HepG2 (cell line): ENCODE measurements around the gene LST1. TPM values are rescaled to one million over a fixed set of nuclear protein-coding genes. Genes with fewer than 3 reads are reported as not detected.

Experiments
- ATAD3A ChIP-seq: sonication (generic); formaldehyde crosslinking; IDR thresholded peaks from 2 replicates; pipeline ENCODE4 v1.4.0; 2020; ENCODE audit warnings: missing genetic modification reagents
- CAMTA2 ChIP-seq: sonication (generic); formaldehyde crosslinking; IDR thresholded peaks from 2 replicates; pipeline ENCODE4 v1.4.0; 2020; ENCODE audit warnings: mild to moderate bottlenecking, missing genetic modification reagents, borderline replicate concordance
- HDAC6 ChIP-seq: fragments of 200-600 bp; sonication (generic); IDR thresholded peaks from 2 replicates; pipeline ENCODE4 v1.7.0; 2017; ENCODE audit warnings: mild to moderate bottlenecking, antibody characterized with exemption, low read length, low read depth
- NCOA2 ChIP-seq: sonication (generic); formaldehyde crosslinking; IDR thresholded peaks from 2 replicates; pipeline ENCODE4 v1.8.0; 2022; ENCODE audit warnings: inconsistent platforms
- NR2F2 ChIP-seq: IDR thresholded peaks from 2 replicates; pipeline ENCODE4 v1.6.1; 2012; ENCODE audit warnings: low read depth, inconsistent platforms, borderline replicate concordance
- PAX8 ChIP-seq: sonication (generic); formaldehyde crosslinking; IDR thresholded peaks from 2 replicates; pipeline ENCODE4 v1.8.0; 2022; ENCODE audit warnings: mild to moderate bottlenecking, missing genetic modification reagents, borderline replicate concordance
- POLR2AphosphoS2 ChIP-seq: IDR thresholded peaks from 2 replicates; pipeline ENCODE4 v1.6.1; 2011; ENCODE audit warnings: low read depth, low read length, improper control_type of control experiment
- RAD21 ChIP-seq: fragments of 450-650 bp; formaldehyde crosslinking; IDR thresholded peaks from 2 replicates; pipeline ENCODE4 v1.5.0; 2020; ENCODE audit warnings: mild to moderate bottlenecking
- SMARCE1 ChIP-seq: fragments of 450-650 bp; IDR thresholded peaks from 2 replicates; pipeline ENCODE4 v1.6.1; 2017; ENCODE audit warnings: borderline replicate concordance
- ZFAT ChIP-seq: sonication (generic); formaldehyde crosslinking; conservative IDR thresholded peaks from 2 replicates; pipeline ENCODE4 v1.8.1; 2023; ENCODE audit warnings: missing genetic modification reagents, inconsistent platforms
- ZNF205 ChIP-seq: IDR thresholded peaks from 2 replicates; pipeline ENCODE4 v1.6.1; 2018; ENCODE audit warnings: missing biosample characterization, missing genetic modification reagents
- ZNF501 ChIP-seq: sonication (generic); formaldehyde crosslinking; IDR thresholded peaks from 2 replicates; pipeline ENCODE4 v1.5.1; 2020; ENCODE audit warnings: mild to moderate bottlenecking, moderate library complexity, missing genetic modification reagents
- ZNF672 ChIP-seq: sonication (generic); formaldehyde crosslinking; IDR thresholded peaks from 2 replicates; pipeline ENCODE4 v1.8.1; 2022; ENCODE audit warnings: missing genetic modification reagents
- polyA plus RNA-seq, 8 experiments: library from polyadenylated mRNA; depleted of rRNA in 3 of 8; stranded (reverse) in 7 of 8; unstranded in 1 of 8; fragments of >200 nt; fragmentation: Illumina TruSeq in 4 of 8; extraction: Trizol in 4 of 8; gene quantifications; 2 replicates each; pipeline versions ENCODE4 v1.2.1 to v1.2.3, GENCODE V29; 2011 to 2016; ENCODE audit warnings: low read depth in 4 of 8, missing spikeins in 1 of 8, mixed read lengths in 1 of 8; ENCODE audit not compliant: insufficient read depth in 1 of 8
- total RNA-seq, 5 experiments: library from RNA; depleted of rRNA; stranded (reverse); fragments of >200 nt; fragmentation: Illumina TruSeq; extraction: Trizol; gene quantifications; 2 replicates each; pipeline ENCODE4 v1.2.3, GENCODE V29; 2016; ENCODE audit warnings: low read depth in 1 of 5
- TF ChIP-seq, protein P1 (sequence below): sonication (generic); formaldehyde crosslinking; IDR thresholded peaks from 2 replicates; pipeline ENCODE4 v1.4.0; 2020; ENCODE audit warnings: missing genetic modification reagents, mild to moderate bottlenecking, borderline replicate concordance
- TF ChIP-seq, protein P2 (sequence below): sonication (generic); formaldehyde crosslinking; conservative IDR thresholded peaks from 2 replicates; pipeline ENCODE4 v1.8.0; 2022; ENCODE audit warnings: missing genetic modification reagents
- TF ChIP-seq, protein P3 (sequence below): sonication (generic); formaldehyde crosslinking; IDR thresholded peaks from 2 replicates; pipeline ENCODE4 v1.9.0; 2021; ENCODE audit warnings: missing genetic modification reagents, borderline replicate concordance
- TF ChIP-seq, protein P4 (sequence below): sonication (generic); formaldehyde crosslinking; IDR thresholded peaks from 2 replicates; pipeline ENCODE4 v1.4.0; 2020; ENCODE audit warnings: missing genetic modification reagents, low read depth, mild to moderate bottlenecking, borderline replicate concordance
- TF ChIP-seq, protein P5 (sequence below): sonication (generic); formaldehyde crosslinking; IDR thresholded peaks from 2 replicates; pipeline ENCODE4 v1.4.0; 2020; ENCODE audit warnings: missing genetic modification reagents
- TF ChIP-seq, protein P6 (sequence below): sonication (generic); formaldehyde crosslinking; IDR thresholded peaks from 2 replicates; pipeline ENCODE4 v1.5.1; 2020; ENCODE audit warnings: missing genetic modification reagents, mild to moderate bottlenecking, borderline replicate concordance

LST1 gene
- total and polyA plus RNA-seq, 2 of the 13 experiments (the other 11 are each of a cell fraction or from before 2014, with no cell fraction given), result not detected

DNA sequence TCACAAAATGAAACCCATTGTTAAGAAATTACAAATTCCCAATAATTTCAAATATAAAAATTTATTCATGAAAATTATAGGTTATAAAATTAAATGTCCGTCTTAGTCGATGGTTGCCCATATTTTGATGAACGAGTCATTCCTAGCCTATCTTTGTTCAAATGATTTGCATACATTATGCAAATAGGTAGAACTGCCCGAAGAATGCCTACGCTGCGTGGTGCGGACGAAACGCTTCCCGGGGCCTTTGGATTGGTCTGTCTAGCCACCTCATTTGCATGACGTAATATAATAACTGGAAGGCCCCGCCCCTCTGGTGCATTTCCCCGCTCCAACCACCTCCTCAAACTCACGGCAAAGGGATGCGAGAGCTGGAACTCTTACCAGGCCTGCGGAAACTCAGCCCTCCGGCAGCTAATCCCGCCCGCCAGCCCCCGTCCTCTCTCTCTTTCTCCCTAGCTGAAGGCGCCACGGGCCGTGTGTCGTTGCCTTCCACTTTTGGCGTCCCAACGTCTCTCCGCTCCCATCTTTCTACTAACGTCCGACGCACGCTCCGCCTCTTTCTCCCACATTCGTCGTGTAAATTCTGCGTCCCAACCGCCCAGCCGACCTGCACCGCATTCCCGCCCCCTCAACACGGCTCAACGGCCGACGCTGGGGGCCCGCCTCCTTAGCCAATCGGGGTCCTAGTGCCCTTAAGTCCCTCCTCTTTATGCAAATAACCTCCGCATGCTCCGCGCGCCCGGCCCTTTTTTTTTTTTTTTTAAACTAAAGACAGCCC lies 33.9 kb downstream of the LST1 start (continued):
- TF ChIP-seq, protein P1, sequence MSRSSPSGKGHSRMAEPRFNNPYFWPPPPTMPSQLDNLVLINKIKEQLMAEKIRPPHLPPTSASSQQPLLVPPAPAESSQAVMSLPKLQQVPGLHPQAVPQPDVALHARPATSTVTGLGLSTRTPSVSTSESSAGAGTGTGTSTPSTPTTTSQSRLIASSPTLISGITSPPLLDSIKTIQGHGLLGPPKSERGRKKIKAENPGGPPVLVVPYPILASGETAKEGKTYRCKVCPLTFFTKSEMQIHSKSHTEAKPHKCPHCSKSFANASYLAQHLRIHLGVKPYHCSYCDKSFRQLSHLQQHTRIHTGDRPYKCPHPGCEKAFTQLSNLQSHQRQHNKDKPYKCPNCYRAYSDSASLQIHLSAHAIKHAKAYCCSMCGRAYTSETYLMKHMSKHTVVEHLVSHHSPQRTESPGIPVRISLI (CRISPR knock-in tag), result peak; percentile 97
- TF ChIP-seq, protein P2, sequence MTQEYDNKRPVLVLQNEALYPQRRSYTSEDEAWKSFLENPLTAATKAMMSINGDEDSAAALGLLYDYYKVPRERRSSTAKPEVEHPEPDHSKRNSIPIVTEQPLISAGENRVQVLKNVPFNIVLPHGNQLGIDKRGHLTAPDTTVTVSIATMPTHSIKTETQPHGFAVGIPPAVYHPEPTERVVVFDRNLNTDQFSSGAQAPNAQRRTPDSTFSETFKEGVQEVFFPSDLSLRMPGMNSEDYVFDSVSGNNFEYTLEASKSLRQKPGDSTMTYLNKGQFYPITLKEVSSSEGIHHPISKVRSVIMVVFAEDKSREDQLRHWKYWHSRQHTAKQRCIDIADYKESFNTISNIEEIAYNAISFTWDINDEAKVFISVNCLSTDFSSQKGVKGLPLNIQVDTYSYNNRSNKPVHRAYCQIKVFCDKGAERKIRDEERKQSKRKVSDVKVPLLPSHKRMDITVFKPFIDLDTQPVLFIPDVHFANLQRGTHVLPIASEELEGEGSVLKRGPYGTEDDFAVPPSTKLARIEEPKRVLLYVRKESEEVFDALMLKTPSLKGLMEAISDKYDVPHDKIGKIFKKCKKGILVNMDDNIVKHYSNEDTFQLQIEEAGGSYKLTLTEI (CRISPR knock-in tag), result no peak
- TF ChIP-seq, protein P3, sequence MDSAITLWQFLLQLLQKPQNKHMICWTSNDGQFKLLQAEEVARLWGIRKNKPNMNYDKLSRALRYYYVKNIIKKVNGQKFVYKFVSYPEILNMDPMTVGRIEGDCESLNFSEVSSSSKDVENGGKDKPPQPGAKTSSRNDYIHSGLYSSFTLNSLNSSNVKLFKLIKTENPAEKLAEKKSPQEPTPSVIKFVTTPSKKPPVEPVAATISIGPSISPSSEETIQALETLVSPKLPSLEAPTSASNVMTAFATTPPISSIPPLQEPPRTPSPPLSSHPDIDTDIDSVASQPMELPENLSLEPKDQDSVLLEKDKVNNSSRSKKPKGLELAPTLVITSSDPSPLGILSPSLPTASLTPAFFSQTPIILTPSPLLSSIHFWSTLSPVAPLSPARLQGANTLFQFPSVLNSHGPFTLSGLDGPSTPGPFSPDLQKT (CRISPR knock-in tag), result no peak
- TF ChIP-seq NR2F2, result no peak
- TF ChIP-seq ZNF205 (CRISPR knock-in tag), result no peak; the same call in none of the 2 replicates
- TF ChIP-seq RAD21 (CRISPR knock-in tag), result peak; percentile 34; the same call in 1 of the 2 replicates
- TF ChIP-seq ZFAT (CRISPR knock-in tag), result no peak
- TF ChIP-seq NCOA2 (CRISPR knock-in tag), result peak; percentile 34; the same call in 1 of the 2 replicates
- no peak for TF ChIP-seq ZNF672 (CRISPR knock-in tag)
- no peak for TF ChIP-seq SMARCE1
- no peak for TF ChIP-seq HDAC6
- TF ChIP-seq, protein P4, sequence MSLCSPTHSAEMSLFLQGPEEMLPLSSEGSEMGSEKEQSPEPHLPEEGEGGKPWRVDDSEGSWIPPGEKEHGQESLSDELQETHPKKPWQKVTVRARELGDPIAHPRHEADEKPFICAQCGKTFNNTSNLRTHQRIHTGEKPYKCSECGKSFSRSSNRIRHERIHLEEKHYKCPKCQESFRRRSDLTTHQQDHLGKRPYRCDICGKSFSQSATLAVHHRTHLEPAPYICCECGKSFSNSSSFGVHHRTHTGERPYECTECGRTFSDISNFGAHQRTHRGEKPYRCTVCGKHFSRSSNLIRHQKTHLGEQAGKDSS (CRISPR knock-in tag), result no peak
- 0 out of 2 replicates have a peak, but pooled peaks have one; percentile 16 for TF ChIP-seq ATAD3A (CRISPR knock-in tag)
- no peak for TF ChIP-seq PAX8
- TF ChIP-seq ZNF501, result no peak; the same call in 1 of the 2 replicates
- TF ChIP-seq CAMTA2, result peak; percentile 12; the same call in 1 of the 2 replicates
- TF ChIP-seq, protein P5, sequence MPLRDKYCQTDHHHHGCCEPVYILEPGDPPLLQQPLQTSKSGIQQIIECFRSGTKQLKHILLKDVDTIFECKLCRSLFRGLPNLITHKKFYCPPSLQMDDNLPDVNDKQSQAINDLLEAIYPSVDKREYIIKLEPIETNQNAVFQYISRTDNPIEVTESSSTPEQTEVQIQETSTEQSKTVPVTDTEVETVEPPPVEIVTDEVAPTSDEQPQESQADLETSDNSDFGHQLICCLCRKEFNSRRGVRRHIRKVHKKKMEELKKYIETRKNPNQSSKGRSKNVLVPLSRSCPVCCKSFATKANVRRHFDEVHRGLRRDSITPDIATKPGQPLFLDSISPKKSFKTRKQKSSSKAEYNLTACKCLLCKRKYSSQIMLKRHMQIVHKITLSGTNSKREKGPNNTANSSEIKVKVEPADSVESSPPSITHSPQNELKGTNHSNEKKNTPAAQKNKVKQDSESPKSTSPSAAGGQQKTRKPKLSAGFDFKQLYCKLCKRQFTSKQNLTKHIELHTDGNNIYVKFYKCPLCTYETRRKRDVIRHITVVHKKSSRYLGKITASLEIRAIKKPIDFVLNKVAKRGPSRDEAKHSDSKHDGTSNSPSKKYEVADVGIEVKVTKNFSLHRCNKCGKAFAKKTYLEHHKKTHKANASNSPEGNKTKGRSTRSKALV (CRISPR knock-in tag), result no peak
- TF ChIP-seq, protein P6, sequence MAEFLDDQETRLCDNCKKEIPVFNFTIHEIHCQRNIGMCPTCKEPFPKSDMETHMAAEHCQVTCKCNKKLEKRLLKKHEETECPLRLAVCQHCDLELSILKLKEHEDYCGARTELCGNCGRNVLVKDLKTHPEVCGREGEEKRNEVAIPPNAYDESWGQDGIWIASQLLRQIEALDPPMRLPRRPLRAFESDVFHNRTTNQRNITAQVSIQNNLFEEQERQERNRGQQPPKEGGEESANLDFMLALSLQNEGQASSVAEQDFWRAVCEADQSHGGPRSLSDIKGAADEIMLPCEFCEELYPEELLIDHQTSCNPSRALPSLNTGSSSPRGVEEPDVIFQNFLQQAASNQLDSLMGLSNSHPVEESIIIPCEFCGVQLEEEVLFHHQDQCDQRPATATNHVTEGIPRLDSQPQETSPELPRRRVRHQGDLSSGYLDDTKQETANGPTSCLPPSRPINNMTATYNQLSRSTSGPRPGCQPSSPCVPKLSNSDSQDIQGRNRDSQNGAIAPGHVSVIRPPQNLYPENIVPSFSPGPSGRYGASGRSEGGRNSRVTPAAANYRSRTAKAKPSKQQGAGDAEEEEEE (CRISPR knock-in tag), result no peak; the same call in 1 of the 2 replicates
- TF ChIP-seq POLR2AphosphoS2, result peak; percentile 62; the same call in 1 of the 2 replicates
